Testis (tissue), 2 donors: ENCODE measurements around the gene ALG11.

ENCODE experiments used
- CTCF ChIP-seq, 3 experiments: fragments of 450-650 bp in 2 of 3; fragments of 200-600 bp in 1 of 3; sonication (generic) in 1 of 3; IDR thresholded peaks; one replicate each; pipeline ENCODE4 v1.5.1; 2016 to 2019; ENCODE audit warnings: antibody characterized with exemption in 3 of 3, mild to moderate bottlenecking in 2 of 3, moderate library complexity in 1 of 3
- POLR2A ChIP-seq: fragments of 450-650 bp; IDR thresholded peaks from one replicate; pipeline ENCODE4 v1.6.1; 2017; ENCODE audit warnings: antibody characterized with exemption, mild to moderate bottlenecking, moderate library complexity

GRCh38 chr13:51977625-51978024 is 34.6 kb upstream of the ALG11 start:
- TF ChIP-seq CTCF (IDR thresholded peaks at IDR 0.05) (no peak), POLR2A (no peak)
